Subcutaneous abdominal adipose tissue (tissue), 5 donors: ENCODE results near the gene PLEKHG5.

Experiments used
- H3K27ac ChIP-seq: one replicate; pipeline ENCODE4 v1.7.0; 2013; ENCODE audit warnings: low read depth, mild to moderate bottlenecking, inconsistent platforms, low read length, moderate library complexity
- H3K27me3 ChIP-seq, 5 donors: one replicate each; pipeline ENCODE4 v1.7.0; 2013; ENCODE audit warnings: low read length in 5 of 5, inconsistent platforms in 1 of 5; ENCODE audit not compliant: control insufficient read depth in 5 of 5, insufficient read depth in 4 of 5
- H3K36me3 ChIP-seq, 5 donors: one replicate each; pipeline ENCODE4 v1.7.0; 2013; ENCODE audit warnings: low read length in 5 of 5; ENCODE audit not compliant: control insufficient read depth in 5 of 5, insufficient read depth in 5 of 5
- H3K4me1 ChIP-seq, 5 donors: one replicate each; pipeline ENCODE4 v1.7.0; 2013; ENCODE audit warnings: low read length in 5 of 5, mild to moderate bottlenecking in 3 of 5, moderate library complexity in 1 of 5; ENCODE audit not compliant: control insufficient read depth in 5 of 5, insufficient read depth in 5 of 5
- H3K4me3 ChIP-seq, 5 donors: one replicate each; pipeline ENCODE4 v1.7.0; 2013; ENCODE audit warnings: low read length in 5 of 5, low read depth in 1 of 5
- H3K9ac ChIP-seq, 5 donors: one replicate each; pipeline ENCODE4 v1.7.0; 2013; ENCODE audit warnings: low read length in 5 of 5, mild to moderate bottlenecking in 4 of 5, moderate library complexity in 3 of 5
- H3K9me3 ChIP-seq, 5 donors: one replicate each; pipeline ENCODE4 v1.7.0; 2013; ENCODE audit warnings: low read length in 5 of 5; ENCODE audit not compliant: control insufficient read depth in 5 of 5
- donor health status: healthy.
- donor health status: healthy.
- donor health status: healthy.
- donor health status: healthy.
- donor health status: healthy.

Gene PLEKHG5

DNA sequence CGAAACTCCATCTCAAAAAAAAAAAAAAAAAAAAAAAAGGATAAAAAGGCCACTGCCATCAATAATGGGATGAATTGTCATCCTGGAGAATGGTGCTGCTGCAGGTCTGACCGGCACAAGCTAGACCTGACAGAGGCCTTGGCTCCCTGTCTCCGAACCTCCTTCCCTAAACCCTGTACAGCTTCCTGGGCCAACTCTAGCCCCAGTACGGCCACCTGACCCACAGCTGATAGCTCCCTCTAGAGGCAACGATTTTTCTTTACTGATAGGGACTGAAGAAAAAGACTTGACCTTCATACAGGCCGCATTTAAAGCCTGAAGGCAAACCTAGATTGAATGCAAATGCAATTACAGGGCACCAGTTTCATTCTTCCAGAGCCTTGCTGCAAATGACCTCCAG, 32.1 kb upstream of the PLEKHG5 start:
- Histone ChIP-seq H3K27me3 (no peaks in the 10 kb centered on the region), H3K9ac (no peak overlapping the region), H3K4me3 (no peak overlapping the region), H3K4me1 (peaks cover 4 to 31% (median 16%) of the 10 kb centered on the region in 5 donors), H3K27ac (no peak overlapping the region), H3K9me3 (no peaks in the 10 kb centered on the region), H3K36me3 (peaks cover 5 to 40% (median 29%) of the 10 kb centered on the region in 5 donors)

DNA sequence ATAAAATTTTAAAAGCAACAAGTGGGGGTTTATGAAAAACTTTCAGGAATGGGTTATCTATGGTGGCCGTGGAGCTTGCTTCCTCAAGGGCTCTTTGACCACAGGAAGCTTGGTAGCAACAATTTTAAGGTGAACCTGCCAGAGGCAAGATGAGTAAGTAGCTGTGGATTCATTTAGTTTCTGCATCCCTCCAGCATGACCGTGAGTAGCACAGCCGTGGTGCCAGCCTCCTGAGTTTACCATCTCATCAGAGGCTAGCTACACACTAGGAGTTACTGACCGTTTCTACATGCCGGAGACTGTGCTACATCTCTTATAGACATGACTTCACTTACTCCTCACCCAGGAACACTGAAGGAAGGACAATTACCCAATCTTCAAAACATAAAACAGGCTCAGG, 30.1 kb upstream of the PLEKHG5 start:
- no peaks in the 10 kb centered on the region for H3K27me3 ChIP-seq
- H3K9ac ChIP-seq = no peak overlapping the region
- H3K36me3 ChIP-seq = peaks cover 5 to 22% (median 16%) of the 10 kb centered on the region in 5 donors
- H3K27ac ChIP-seq = no peak overlapping the region
- no peaks in the 10 kb centered on the region for H3K9me3 ChIP-seq
- H3K4me3 ChIP-seq = no peak overlapping the region
- H3K4me1 ChIP-seq = peaks cover 4 to 40% (median 21%) of the 10 kb centered on the region in 5 donors

DNA sequence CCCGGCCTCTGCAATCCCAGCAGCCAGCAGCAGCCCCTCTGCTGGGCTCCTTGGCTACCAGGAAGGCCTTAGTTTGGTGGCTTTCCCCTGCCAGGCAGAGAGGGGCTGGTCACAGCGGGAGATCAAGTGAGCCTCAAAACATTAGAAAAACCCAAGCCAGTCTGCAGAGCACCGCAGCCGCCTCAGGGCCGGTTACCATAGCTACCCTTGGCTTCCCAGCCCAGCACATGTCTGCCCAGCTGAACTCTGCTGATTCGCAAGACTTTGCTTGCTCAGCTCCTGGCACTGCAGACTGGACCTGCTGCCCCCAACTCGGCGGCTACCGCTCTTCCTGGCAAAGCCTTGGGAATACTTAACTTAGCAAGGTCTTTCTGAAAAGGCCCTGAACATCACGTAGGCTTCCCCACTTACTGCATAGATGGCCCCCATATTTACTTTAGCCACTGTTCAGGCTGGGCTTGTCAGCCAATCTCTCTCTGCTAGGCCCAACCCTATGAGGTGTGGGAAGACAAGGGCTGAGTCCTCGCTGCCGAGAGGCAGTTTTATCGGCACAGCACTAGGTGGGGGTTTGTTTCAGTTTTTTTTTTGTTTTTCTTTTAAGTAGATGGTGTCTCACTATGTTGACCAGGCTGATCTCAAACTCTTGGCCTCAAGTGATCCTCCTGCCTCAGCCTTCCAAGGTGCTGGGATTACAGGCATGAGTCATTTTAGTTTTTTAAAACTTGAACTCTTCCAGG, 28.6 kb upstream of the PLEKHG5 start:
- H3K36me3 ChIP-seq = peaks cover 0 to 7% (median 1%) of the 10 kb centered on the region in 5 donors
- peak overlapping the region in 2 of 5 donors; percentile 35 to 44 for H3K4me3 ChIP-seq
- H3K9me3 ChIP-seq = no peaks in the 10 kb centered on the region
- H3K4me1 ChIP-seq = peaks cover 4 to 50% (median 29%) of the 10 kb centered on the region in 5 donors
- H3K27ac ChIP-seq = peak overlapping the region; percentile 72
- H3K27me3 ChIP-seq = no peaks in the 10 kb centered on the region
- H3K9ac ChIP-seq = peak overlapping the region in 1 of 5 donors; percentile 62

DNA sequence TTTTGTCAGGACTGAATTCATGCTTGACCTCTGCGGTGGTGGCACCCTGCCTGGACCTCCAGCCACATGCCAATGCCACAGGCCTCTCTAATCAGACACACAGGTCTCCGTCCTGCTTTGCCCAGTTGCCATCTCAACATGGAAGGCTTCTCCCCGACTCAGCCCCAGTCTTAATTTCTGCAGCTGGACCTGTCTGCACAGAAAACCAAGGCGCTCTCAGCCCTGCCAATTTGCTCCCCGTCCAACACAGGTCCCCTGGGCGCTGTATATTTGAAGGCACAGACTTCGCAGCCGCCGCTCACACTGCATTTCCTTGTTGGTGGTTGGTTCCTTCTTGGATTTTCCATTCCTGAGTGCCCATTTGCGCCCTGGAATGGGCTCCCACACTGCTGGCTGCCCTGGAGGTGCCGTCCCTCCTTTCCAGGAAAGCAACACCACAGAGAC, 28.0 kb upstream of the PLEKHG5 start:
- H3K4me3 ChIP-seq = peak overlapping the region in 3 of 5 donors; percentile 11 to 44 (median 35)
- H3K27ac ChIP-seq = peak overlapping the region; percentile 72
- peaks cover 0 to 5% (median 0%) of the 10 kb centered on the region in 5 donors for H3K36me3 ChIP-seq
- H3K4me1 ChIP-seq = peaks cover 4 to 50% (median 29%) of the 10 kb centered on the region in 5 donors
- no peaks in the 10 kb centered on the region for H3K27me3 ChIP-seq
- H3K9me3 ChIP-seq = no peaks in the 10 kb centered on the region
- H3K9ac ChIP-seq = peak overlapping the region in 1 of 5 donors; percentile 62

DNA sequence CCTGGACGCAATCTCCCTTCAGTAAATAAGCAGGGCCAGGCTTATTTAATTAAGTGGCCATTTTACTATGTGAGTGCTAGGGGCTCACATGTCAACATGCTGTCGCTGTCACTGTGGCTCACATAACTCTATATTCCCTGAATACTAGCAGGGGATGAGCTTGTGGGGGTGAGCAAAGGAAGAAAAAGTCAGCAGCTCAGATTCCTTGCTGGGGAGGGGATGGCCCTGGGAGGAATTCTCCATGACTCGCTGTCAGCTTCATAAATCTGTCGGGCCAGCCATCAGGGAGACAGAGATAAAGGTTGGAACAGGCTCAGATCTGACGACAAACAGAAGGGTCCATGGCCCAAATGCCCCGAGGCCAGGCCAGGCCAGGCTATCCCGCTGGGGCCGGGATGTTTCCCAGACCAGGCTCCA, 26.0 kb upstream of the PLEKHG5 start:
- Histone ChIP-seq H3K9ac (no peak overlapping the region), H3K27me3 (no peaks in the 10 kb centered on the region), H3K27ac (no peak overlapping the region), H3K4me3 (no peak overlapping the region), H3K4me1 (peaks cover 7 to 62% (median 45%) of the 10 kb centered on the region in 5 donors), H3K36me3 (no peaks in the 10 kb centered on the region), H3K9me3 (no peaks in the 10 kb centered on the region)

DNA sequence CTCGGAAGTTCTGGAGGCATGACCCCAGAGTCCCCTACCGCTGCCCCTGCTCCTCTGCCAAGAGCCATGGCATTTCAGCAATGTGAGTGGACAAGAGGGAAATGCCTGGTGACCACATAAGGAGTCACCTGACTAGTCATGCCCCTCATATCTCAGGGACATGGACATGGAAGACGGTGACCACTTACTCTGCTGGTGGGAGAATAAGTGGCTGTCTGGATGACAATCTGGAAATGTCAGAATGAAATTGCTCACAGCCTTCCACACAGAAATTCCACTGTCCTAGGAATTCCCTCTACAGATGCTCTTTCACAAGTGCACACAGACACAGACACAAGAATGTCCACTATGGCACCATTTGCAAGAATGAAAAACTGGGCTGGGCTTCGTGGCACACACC, 24.3 kb upstream of the PLEKHG5 start:
- Histone ChIP-seq H3K4me3 (no peak overlapping the region), H3K36me3 (no peaks in the 10 kb centered on the region), H3K9ac (no peak overlapping the region), H3K9me3 (no peaks in the 10 kb centered on the region), H3K27ac (no peak overlapping the region), H3K27me3 (no peaks in the 10 kb centered on the region), H3K4me1 (peaks cover 7 to 75% (median 57%) of the 10 kb centered on the region in 5 donors)

DNA sequence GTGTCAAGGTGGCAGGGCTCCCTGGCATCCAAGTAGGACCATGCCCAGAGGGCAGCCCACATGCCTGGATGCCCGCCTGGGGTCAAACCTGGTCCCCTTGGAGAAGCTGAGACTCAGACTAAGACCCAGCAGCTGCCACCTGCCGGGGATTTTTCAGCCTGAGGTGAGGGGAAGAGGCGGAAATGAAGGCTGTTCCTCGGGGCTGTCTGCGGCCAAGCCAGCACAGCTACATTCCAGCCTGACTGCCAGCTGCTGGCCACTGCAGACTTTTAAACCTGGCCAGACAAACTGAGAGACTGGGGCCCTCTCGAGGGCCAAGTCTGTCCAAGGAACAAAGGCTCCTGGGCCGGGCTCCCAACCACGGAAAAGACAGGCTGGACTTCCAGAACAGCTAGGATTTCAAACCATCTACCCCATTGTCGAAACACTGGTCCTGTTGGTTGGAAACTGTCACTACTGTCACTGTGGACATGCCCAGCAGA, 21.9 kb upstream of the PLEKHG5 start:
- Histone ChIP-seq H3K27me3 (no peaks in the 10 kb centered on the region), H3K27ac (peak overlapping the region; percentile 11), H3K36me3 (no peaks in the 10 kb centered on the region), H3K4me3 (no peak overlapping the region), H3K9me3 (no peaks in the 10 kb centered on the region), H3K4me1 (peaks cover 2 to 75% (median 55%) of the 10 kb centered on the region in 5 donors), H3K9ac (peak overlapping the region in 1 of 5 donors; percentile 52)

DNA sequence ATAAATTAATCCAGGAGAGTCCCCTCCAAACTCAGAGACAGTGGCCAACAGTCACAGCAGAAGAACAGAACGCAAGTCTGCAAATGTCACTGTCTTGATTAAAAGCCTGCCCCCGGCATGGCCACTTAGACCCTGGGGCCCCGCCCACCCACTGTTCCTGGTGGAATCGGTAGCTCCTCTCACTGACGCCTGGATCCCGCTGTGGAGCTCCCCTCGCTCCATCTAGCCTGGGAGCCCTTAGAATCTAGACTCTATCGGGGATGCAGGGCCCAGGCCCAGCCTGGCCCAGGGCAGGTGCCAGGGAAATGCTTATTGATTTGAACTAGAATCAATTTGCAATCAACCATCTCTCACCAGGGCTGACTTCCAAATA, 21.4 kb upstream of the PLEKHG5 start:
- Histone ChIP-seq H3K4me1 (peaks cover 2 to 79% (median 60%) of the 10 kb centered on the region in 5 donors), H3K27ac (peak overlapping the region; percentile 11), H3K36me3 (no peaks in the 10 kb centered on the region), H3K4me3 (no peak overlapping the region), H3K9me3 (no peaks in the 10 kb centered on the region), H3K27me3 (no peaks in the 10 kb centered on the region), H3K9ac (peak overlapping the region in 1 of 5 donors; percentile 52)

DNA sequence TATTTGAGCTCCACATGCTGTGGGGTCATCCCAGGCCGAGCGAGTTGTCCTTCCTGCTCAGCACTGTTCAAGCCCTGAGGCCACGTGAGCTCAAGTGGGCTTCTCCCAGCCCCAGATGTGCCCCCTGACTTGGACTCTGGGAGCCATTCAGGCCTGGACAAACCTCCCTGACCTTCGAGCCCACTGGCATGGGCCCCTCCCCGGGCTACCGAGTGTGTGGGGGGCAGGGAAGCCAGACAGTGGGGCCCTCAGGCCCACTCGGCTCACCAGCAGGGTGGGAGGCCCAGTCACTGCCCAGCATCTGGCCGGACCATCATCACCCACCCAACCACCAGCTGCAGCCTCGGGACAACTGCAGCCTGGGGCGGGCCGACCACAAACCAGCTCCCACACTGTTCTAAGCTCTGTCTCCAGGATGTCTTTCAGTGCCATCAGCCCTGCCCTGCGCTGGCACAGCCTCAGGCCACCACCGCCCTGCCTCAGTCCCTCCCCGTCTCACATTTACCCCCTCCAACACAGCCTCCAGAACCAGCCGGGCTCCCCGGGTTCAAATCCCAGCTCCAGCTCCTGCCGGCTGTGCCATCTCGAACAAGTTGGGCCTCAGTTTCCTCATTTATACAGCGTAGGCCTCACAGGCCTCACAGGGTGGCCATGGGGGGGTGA, 20.9 kb upstream of the PLEKHG5 start:
- H3K27me3 ChIP-seq = no peaks in the 10 kb centered on the region
- peak overlapping the region in 2 of 5 donors; percentile 19 to 30 for H3K9ac ChIP-seq
- peak overlapping the region; percentile 11 for H3K27ac ChIP-seq
- H3K4me3 ChIP-seq = no peak overlapping the region
- H3K4me1 ChIP-seq = peaks cover 2 to 80% (median 62%) of the 10 kb centered on the region in 5 donors
- no peaks in the 10 kb centered on the region for H3K9me3 ChIP-seq
- no peaks in the 10 kb centered on the region for H3K36me3 ChIP-seq
